MG63 (cell line): ENCODE data around the gene KAT6B. TPM values are rescaled to one million over a fixed set of nuclear protein-coding genes. Genes with fewer than 3 reads are reported as not detected.
A peak's percentile ranks its signal among the peaks of the same experiment; 100 is the strongest.

Experiments
- DNase-seq: peaks from one replicate; pipeline ENCODE4 v3.0.0-alpha.2; 2020
- H3K27me3 ChIP-seq: fragments of 250-450 bp; sonication (Bioruptor Pico); 2 replicates; pipeline ENCODE4 v1.5.1; 2020; ENCODE audit warnings: mild to moderate bottlenecking, moderate library complexity
- H3K36me3 ChIP-seq: fragments of 250-450 bp; sonication (Bioruptor Pico); 2 replicates; pipeline ENCODE4 v1.5.1; 2020; ENCODE audit warnings: mild to moderate bottlenecking, moderate library complexity
- H3K4me3 ChIP-seq: fragments of 250-450 bp; sonication (Bioruptor Pico); 2 replicates; pipeline ENCODE4 v1.5.1; 2020; ENCODE audit warnings: mild to moderate bottlenecking, moderate library complexity
- H3K9me3 ChIP-seq: fragments of 250-450 bp; sonication (Bioruptor Pico); 2 replicates; pipeline ENCODE4 v1.5.1; 2020; ENCODE audit warnings: mild to moderate bottlenecking, moderate library complexity
- total RNA-seq: library from RNA; depleted of rRNA; stranded (reverse); fragments of >200 nt; shearing (Covaris generic); gene quantifications from 2 replicates; pipeline ENCODE4 v1.2.3, GENCODE V29; 2014; ENCODE audit warnings: low replicate concordance

Gene KAT6B
- total RNA-seq, 1 experiment from 2014 or later, result 6.7 TPM

- no peak for DNase-seq
- H3K4me3 ChIP-seq, result no peak overlapping the region
- no peaks in the 10 kb centered on the region for H3K27me3 ChIP-seq
- H3K9me3 ChIP-seq, result peaks cover 17% of the 10 kb centered on the region
- H3K36me3 ChIP-seq, result no peaks in the 10 kb centered on the region
Observed at GRCh38 chr10:74816824-74817498, 9.4 kb upstream of the KAT6B start.

- Histone ChIP-seq H3K36me3 (no peaks in the 10 kb centered on the region), H3K4me3 (no peak overlapping the region), H3K9me3 (peaks cover 14% of the 10 kb centered on the region), H3K27me3 (no peaks in the 10 kb centered on the region)
- no peak for DNase-seq
Observed at GRCh38 chr10:74821501-74821900, 4.9 kb upstream of the KAT6B start.

DNA sequence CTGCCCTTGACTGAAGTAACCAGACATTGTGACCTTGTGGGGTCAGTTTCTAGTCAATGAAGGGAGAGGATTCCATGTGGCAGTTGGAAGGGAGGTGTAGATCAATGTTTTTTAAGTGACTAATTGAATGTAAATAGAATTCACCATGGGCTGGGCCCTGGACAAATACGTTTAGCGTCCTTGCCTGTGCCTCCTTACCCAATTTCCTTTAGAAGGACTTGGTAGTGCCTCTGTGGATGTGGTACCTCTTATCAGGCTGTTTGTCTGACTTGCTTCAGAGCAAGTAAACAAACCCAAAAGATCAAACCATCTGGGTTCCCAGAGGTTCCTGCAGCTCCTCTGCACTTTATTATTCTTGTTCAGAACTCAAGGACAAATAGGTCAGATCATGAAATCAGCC, 4.3 kb upstream of the KAT6B start:
- Histone ChIP-seq H3K27me3 (no peaks in the 10 kb centered on the region), H3K9me3 (peaks cover 8% of the 10 kb centered on the region)
- DNase-seq, result no peak

DNA sequence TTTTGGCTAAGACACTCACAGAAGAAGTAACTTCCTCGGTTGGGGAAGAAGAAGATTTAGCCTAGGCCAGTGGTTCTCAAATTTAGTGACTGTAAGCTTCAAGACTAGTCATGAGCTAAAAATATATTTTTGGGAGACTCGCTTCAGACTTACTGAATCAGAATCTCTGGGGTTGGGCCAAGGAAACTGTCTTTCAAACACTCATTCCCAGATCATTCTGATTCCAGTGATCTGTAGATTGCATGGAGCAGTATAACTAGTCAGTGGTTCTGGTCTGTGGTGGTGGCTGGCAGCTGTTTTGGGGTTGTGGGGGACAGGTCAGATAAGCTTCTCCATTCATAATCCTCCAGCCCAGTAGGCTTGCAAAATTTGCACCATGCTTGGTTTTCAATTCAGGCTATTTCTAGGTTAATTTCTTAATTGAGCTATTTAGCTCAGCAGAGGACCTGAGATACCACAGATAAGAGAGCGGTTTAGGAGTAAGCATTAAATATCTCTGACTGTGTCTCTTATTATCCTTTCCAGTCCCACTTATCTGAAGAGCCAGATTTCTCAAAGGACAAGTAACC, 3.8 kb upstream of the KAT6B start:
- peak; percentile 46 for DNase-seq
- Histone ChIP-seq H3K4me3 (no peak overlapping the region), H3K27me3 (no peaks in the 10 kb centered on the region), H3K9me3 (peaks cover 3% of the 10 kb centered on the region), H3K36me3 (no peaks in the 10 kb centered on the region)

More for the DNA sequence above, 4.3 kb upstream of the KAT6B start:
- H3K36me3 ChIP-seq, result no peaks in the 10 kb centered on the region
- H3K4me3 ChIP-seq, result no peak overlapping the region

DNA sequence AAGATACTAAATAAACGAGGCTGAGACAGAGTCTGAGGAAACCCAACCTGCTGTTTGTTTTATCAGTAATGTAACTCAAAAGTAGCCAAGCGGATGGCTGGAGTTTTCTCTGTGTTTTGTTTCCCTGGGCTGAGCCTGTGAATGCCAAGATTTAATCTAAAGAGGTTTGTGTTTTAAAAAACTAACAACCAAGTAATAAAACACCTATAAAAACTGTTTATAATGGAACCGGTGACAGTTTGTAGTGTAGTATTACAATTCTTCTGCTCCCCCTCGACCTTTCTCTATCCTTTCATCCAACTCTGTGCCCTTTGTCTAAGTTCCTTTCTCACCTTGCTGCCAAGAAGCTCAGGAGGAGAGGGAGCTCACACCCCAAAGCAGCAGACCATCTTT, 2.6 kb upstream of the KAT6B start:
- Histone ChIP-seq H3K36me3 (no peaks in the 10 kb centered on the region), H3K9me3 (no peaks in the 10 kb centered on the region), H3K27me3 (no peaks in the 10 kb centered on the region), H3K4me3 (no peak overlapping the region)
- no peak for DNase-seq

GRCh38 chr10:74824184-74824899, 2.1 kb upstream of the KAT6B start:
- Histone ChIP-seq H3K9me3 (no peaks in the 10 kb centered on the region), H3K4me3 (peak overlapping the region; percentile 87), H3K36me3 (no peaks in the 10 kb centered on the region), H3K27me3 (no peaks in the 10 kb centered on the region)
- no peak for DNase-seq

DNA sequence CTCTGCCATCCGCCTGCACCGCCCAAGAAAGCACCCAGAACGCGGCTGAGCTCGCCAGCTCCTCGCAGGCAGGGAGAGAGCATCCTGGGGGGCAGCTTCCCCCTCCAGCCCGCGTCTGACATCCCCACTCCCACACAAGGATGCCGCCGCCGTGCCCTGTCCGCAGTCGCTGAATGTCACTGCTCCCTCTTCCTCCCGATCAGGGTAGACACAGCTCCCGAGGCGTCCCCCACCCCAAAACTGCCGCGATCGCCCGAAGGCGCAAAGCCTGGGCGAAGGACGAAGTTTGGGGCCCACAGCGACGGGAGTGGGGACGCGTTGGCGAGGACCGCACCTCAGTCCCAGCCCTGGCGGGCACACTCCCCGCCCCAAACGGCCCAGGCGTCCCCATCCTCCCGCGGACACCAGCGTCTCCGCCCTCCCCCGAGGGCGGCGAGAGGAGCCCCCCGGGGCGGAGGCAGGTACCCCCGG, 1.5 kb upstream of the KAT6B start:
- no peaks in the 10 kb centered on the region for H3K36me3 ChIP-seq
- no peak for DNase-seq

DNA sequence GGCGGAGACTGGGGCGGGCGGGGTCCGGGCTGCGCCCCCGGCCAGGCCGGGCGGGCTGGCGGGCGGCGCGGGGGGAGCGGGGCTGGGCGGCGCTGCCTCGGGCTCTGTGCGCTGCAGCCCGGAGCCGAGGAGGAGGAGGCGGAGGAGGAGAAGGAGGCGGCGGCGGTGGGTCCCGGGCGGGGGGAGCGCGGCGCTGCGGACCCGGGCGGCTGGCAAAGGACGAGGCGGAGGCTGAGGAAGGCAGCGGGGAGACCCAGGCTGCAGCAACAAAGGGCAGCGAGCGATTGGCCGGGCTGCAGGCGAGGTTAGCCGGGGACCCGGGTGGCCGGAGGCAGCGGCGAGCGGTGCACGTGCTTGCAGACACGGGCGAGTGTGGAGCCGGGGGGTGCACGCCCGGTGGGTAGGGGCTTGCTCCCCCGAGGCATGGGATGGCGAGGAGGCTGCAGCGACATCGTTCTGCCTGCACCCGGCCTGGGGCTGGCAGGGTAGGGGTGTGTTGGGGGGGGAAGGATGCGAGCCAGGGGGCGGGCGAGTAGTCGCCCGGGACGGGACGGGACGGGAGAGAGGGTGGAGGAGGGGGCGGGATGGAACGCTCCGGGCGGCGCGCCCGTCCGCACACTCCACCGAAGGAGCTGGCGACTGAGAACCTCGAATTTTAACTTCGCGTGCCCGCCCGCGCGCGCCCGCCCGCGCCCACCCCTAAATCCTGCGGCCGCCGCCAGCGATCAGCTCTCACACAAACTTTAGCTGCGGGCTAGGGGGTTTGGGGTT, 844 bp upstream of the KAT6B start:
- H3K9me3 ChIP-seq, result no peaks in the 10 kb centered on the region
- no peaks in the 10 kb centered on the region for H3K27me3 ChIP-seq
- H3K36me3 ChIP-seq, result no peaks in the 10 kb centered on the region
- H3K4me3 ChIP-seq, result peak overlapping the region; percentile 87
- peak; percentile 60 for DNase-seq

More for the DNA sequence above, 1.5 kb upstream of the KAT6B start:
- H3K9me3 ChIP-seq, result no peaks in the 10 kb centered on the region
- H3K27me3 ChIP-seq, result no peaks in the 10 kb centered on the region
- H3K4me3 ChIP-seq, result peak overlapping the region; percentile 87

DNA sequence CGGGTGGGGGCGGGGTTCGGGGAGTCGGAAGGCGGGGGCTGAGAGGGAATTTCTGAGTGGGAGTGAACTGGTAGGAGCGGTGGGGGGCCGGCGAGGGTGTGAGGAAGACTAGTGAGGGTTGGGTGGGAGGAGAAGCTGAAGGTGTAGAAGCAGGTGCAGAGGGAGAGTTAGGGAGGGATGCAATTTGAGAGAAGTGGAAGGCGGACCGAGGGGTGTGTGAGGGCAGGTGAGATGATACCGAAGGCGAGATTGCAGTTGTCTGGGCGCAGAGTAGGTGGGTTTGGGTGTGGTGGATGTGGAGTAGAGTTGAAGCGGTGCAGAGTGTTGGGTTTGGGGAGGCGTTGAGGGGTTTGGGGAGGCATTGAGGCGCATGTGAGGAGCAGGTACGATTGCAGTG, 643 bp downstream of the KAT6B start:
- H3K27me3 ChIP-seq, result no peaks in the 10 kb centered on the region
- H3K9me3 ChIP-seq, result no peaks in the 10 kb centered on the region
- H3K36me3 ChIP-seq, result no peaks in the 10 kb centered on the region
- no peak for DNase-seq
- peak overlapping the region; percentile 96 for H3K4me3 ChIP-seq

DNA sequence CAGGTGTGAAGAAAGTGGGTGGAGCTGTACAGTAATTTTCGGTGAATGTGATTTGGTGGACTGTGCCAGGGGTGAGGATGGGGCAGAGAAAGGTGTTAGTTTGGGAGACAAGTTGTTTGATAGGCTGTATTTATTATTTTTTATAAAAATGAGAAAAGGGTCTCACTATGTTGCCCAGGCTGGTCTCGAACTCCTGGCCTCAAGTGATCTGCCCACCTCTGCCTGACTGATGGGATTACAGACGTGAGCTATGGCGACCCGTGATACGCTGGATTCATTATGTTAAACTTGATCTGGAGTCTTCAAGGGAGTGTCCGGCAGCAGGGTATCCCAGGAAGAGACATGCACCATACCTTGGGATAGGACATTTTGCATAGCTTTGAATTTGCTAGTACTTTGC, 1.3 kb downstream of the KAT6B start:
- no peaks in the 10 kb centered on the region for H3K27me3 ChIP-seq
- H3K9me3 ChIP-seq, result no peaks in the 10 kb centered on the region
- no peaks in the 10 kb centered on the region for H3K36me3 ChIP-seq
- H3K4me3 ChIP-seq, result peak overlapping the region; percentile 96
- DNase-seq, result no peak

DNA sequence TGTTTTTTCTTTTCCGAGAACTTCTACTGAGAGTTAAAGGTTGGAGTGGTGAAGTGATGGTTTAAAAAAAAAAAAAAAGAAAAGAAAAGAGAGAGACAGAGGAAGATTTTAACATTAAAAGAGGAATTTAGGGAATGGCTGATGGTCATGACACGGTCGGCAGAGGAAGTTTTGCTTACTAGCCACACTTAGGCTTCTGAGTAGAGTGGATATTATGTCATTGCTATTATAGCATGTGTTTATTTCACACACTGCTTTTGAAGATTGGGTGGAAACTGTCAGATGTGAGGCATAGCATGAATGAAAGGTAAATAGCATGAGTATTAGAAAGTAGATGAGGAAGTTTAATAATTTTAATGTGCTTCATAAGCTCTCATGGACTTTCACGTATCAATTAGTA, 2.5 kb downstream of the KAT6B start:
- DNase-seq, result no peak
- Histone ChIP-seq H3K27me3 (no peaks in the 10 kb centered on the region), H3K4me3 (no peak overlapping the region), H3K36me3 (no peaks in the 10 kb centered on the region), H3K9me3 (no peaks in the 10 kb centered on the region)

GRCh38 chr10:74831518-74832120, 5.2 kb downstream of the KAT6B start:
- Histone ChIP-seq H3K36me3 (no peaks in the 10 kb centered on the region), H3K27me3 (no peaks in the 10 kb centered on the region), H3K9me3 (no peaks in the 10 kb centered on the region), H3K4me3 (no peak overlapping the region)
- no peak for DNase-seq

GRCh38 chr10:74835963-74836362, 9.6 kb downstream of the KAT6B start:
- DNase-seq, result no peak
- H3K9me3 ChIP-seq, result no peaks in the 10 kb centered on the region
- peaks cover 11% of the 10 kb centered on the region for H3K36me3 ChIP-seq
- no peaks in the 10 kb centered on the region for H3K27me3 ChIP-seq
- no peak overlapping the region for H3K4me3 ChIP-seq

GRCh38 chr10:74836877-74837276, 10.5 kb downstream of the KAT6B start:
- no peak for DNase-seq
- Histone ChIP-seq H3K9me3 (no peaks in the 10 kb centered on the region), H3K27me3 (no peaks in the 10 kb centered on the region), H3K36me3 (peaks cover 11% of the 10 kb centered on the region), H3K4me3 (no peak overlapping the region)

- H3K36me3 ChIP-seq, result peaks cover 13% of the 10 kb centered on the region
- DNase-seq, result no peak
Observed at GRCh38 chr10:74837743-74838142, 11.3 kb downstream of the KAT6B start.

DNA sequence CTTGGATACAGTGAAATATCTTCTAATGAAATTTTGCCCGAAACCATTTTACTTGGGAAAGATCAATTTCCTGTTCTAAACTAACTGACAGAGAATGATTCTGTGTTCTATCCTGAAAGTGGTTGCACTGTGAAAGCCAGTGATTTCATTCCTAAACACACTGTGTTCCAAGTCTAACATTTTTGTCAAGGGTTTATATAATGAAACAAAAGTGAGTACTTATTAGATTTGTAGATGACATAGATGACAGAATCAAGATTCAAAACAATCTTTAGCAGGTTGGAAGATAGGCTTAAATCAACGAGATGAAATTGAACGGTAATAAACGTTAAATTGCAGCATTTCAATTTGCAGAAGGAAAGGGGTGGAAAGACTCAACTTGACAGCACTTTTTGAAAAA, 13.3 kb downstream of the KAT6B start:
- DNase-seq, result no peak
- Histone ChIP-seq H3K36me3 (peaks cover 24% of the 10 kb centered on the region), H3K27me3 (no peaks in the 10 kb centered on the region), H3K9me3 (no peaks in the 10 kb centered on the region), H3K4me3 (no peak overlapping the region)

More at GRCh38 chr10:74837743-74838142, 11.3 kb downstream of the KAT6B start:
- Histone ChIP-seq H3K4me3 (no peak overlapping the region), H3K27me3 (no peaks in the 10 kb centered on the region), H3K9me3 (no peaks in the 10 kb centered on the region)
